Cardiac septum (tissue), 1 donor: ENCODE measurements around the gene FRMD3. TPM values are rescaled to one million over a fixed set of nuclear protein-coding genes. Genes with fewer than 3 reads are reported as not detected.
A peak's percentile ranks its signal among the peaks of the same experiment; 100 is the strongest.

Source experiments
- DNase-seq: peaks from one replicate; pipeline ENCODE4 v3.0.0-alpha.2; 2020; ENCODE audit warnings: low spot score
- intact Hi-C: fragments of 100-400 bp; cut with DNase I; formaldehyde crosslinking; loops from one replicate; pipeline ENCODE4 v1.14.0; 2022
- total RNA-seq: library from RNA; stranded (reverse); fragmentation: NEBNext Ultra II Directional; extraction: Animal tissue kit (Norgen Biotek cat#: 25700); gene quantifications from one replicate; pipeline ENCODE4 v1.2.1, GENCODE V29; 2021
- donor health status: DM: no; HTN: no; CAD: no.

The FRMD3 gene
- total RNA-seq, 1 donor from 2014 or later = 123 TPM

GRCh38 chr9:83315649-83316048, 222.6 kb downstream of the FRMD3 start:
- intact Hi-C loops = no loop called here
- no peak for DNase-seq

- intact Hi-C loops = no loop called here
These were observed 224.4 kb downstream of the FRMD3 start for GRCh38 chr9:83313781-83314180.

DNA sequence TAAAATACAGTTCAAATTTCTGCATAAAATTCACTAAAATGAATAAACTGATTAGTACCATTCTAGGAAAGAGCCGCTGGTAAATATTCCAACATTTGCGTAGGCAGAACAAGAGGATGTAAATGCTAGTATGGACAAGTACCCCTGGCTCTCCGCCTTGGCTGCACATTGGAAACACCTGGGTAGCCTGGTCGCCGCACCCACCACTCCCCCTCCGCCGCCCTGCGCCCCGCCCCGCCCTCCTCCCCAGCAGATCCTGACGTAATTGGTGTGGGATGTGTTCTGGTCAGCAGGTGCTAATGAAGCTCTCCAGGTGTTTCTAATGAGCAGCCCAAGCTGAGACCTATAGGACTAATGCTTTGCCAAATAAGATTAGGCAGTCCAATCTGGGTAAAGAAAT, 225.7 kb downstream of the FRMD3 start:
- no peak for DNase-seq
- intact Hi-C loops = no loop called here

More at GRCh38 chr9:83313781-83314180, 224.4 kb downstream of the FRMD3 start:
- no peak for DNase-seq

DNA sequence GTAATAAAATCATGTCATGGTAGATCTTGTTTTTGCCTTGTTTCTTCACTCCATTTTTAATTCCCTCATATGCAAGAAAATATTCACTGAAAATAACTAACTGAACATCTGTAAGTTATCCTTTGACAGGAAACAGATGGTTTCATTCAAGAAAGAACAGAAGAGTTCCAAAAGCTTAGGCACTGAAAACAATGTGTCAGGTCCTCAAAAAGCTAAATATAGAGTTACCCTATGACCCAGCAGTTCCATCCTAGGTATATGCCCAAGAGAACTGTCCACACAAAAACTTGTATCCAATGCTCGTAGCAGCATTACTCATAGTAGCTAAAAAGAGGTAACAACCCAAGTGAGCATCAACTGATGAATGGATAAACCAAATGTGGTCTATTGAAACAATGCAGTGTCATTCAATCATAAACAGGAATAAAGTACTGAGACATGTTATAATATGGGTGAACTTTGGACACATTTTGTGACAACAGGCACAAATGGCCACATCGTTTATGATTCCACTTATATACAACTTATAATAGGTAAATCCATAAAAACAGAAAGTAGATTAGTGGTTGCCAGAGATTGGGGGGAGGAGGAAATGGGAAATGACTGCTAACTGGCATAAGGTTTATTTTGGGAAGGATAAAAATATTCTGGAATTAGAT, 231.0 kb downstream of the FRMD3 start:
- intact Hi-C loops = no loop called here
- no peak for DNase-seq

GRCh38 chr9:83304686-83305085, 233.5 kb downstream of the FRMD3 start:
- intact Hi-C loops = no loop called here
- DNase-seq = peak; percentile 89

- no peak for DNase-seq
- intact Hi-C loops = no loop called here
These were observed 238.6 kb downstream of the FRMD3 start for GRCh38 chr9:83299571-83299970.

- intact Hi-C loops = no loop called here
- no peak for DNase-seq
These were observed 239.1 kb downstream of the FRMD3 start for GRCh38 chr9:83299094-83299493.

DNA sequence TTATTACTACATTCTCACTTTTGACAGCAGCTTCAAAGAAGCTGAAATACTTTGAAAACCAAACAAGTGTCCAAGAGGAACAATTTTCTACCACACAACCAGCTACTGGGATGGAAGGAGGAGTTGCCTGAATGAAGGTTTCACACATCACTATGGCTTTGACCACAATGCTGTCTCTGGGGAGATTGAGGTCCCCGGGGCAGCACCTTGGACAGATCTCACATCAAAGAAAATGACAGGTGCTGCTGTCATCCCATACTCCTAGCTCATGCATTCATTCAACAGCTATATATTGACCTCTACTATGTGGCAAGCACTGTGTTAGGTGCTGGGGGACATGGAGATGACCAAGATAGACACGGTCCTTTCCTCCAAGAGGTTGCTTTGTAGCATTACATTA, 242.1 kb downstream of the FRMD3 start:
- no peak for DNase-seq
- intact Hi-C loops = no loop called here

DNA sequence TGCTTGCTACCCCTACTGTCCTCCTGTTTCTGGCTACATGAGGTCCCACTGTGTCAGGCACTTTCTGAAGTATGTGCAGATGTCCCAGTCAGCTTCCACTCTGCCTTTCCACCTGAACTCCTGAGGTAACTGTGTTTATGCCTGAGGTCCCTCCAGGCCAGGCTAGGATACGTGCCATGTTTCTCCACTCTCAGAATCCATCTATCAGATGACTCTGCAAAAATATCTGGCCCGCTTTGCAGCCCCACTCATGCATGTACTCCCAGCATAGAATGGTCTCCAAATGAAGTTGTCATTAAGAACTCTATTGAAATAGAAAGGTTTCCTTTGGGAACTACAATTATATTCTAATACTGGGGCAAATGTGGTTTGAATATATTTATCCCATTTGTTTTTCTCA, 243.4 kb downstream of the FRMD3 start:
- DNase-seq = no peak
- intact Hi-C loops = no loop called here

DNA sequence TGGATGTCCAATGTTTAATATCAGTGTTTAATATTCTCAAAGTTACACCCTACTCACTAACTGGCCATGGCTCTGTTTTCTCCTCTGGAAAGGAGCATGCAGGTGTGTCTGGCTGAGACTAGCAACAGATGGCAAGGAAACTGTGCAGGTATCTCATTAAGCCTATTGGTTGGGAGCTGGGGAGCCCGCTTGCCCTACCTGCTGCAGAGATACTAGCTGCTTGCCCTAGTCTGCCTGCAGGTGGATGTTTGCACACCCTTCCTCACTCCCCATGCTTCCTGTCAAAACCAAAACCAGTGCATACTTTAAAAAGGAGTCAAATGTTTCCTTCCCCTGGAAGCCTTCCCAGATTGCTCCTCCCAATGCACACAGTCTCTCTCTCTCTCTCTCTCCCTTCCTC, 247.0 kb downstream of the FRMD3 start:
- intact Hi-C loops = no loop called here
- no peak for DNase-seq

- intact Hi-C loops = no loop called here
- DNase-seq = no peak
These were observed 247.5 kb downstream of the FRMD3 start for GRCh38 chr9:83290692-83291091.

GRCh38 chr9:83287021-83287420, 251.2 kb downstream of the FRMD3 start:
- intact Hi-C loops = no loop called here
- no peak for DNase-seq

DNA sequence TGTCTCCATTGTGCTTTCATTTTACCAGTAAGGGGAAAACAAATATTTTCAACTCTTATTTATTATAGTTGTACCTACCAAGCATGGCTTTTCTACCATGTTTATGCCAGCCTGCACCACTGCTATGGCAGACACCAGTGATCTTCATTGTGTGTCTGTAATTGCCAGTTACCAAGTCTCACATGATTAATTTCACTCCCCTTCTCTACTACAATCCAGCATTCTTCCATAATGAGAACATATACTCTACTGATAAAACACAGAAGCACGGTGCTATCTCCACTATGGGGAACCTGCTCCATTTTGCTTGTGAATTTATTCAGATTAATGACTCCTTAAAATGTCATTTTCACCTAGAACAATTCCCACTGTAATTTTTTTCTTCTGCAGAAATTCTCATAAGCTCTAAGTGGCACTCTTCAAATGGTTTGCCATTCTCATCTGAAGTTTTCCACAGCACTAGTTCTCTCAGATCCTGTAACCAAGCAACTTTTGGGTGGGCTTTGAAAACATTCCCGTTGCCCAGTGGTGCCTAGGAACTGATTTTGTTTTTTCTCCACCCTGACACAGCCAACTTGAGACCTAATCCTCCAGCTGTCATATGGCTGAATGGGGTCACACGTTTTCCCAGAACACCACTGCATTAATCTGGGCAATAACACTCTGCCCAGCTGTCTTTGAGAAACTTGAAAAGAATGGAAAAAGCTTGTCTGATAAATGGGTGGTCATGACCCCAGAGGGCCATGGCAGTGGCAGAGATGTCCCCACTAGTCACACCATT, 252.6 kb downstream of the FRMD3 start:
- DNase-seq = no peak
- intact Hi-C loops = no loop called here

- intact Hi-C loops = no loop called here
- no peak for DNase-seq
These were observed 253.5 kb downstream of the FRMD3 start for GRCh38 chr9:83284746-83285145.

DNA sequence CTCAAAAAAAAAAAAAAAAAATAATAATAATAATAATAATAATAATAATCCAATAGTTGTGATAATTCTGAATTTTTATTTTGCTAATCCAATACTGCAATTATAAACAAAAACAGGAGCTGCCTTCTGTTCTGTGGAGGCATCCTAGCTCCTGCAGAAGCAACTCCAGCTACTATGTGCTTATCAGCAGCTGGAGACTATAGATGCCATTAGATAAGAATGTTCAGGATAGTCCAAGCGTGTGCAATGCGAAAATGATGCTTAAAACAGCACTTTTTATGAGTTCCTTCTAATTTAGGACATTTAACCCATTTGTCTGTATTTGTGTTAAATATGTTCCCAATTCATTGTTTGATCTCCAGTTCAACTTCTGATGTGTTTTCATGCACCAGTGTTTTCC, 254.7 kb downstream of the FRMD3 start:
- DNase-seq = no peak
- intact Hi-C loops = no loop called here

DNA sequence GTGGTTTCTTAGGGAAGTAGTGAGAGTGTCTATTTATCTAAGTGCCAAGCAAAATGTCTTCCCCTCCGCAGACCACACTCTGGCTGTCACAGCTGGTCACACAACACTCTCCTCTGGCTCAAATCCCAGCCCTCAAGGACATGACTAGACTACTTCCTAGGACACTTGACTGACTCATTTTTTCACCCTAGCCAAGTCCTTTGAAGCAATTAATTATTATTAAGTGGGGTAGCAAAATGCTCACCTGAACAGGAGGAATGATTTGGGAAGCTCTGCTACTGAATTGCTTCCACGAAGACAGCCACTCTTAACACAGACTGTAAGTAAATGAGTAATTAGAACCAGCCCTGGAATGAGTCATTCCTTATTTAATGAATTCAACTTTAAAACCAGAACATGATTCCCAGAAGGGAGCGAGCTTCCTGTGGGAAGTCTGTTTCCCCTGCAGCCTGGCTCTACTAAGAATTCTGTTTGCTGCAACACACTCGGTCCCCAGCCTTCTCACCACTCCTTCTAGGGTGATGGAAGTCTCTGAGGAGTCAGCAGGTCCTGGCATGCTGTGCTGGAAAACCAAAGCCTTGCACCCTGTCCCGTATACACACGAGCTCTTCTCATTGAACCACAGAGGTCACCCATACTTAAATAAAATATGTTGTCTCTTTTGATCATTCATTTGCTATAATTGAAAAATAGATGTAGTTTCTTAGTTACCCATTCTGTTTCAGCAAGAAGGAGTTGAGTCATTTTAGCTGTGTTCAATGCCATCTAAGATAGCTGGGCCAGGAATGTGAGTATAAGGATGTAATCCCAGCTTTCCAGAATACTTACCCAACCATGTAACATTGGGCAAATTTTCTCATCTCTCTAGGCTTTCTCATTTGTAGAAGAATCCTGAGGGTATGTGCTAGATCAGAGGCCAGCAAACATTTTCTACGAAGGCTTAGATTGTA, 256.6 kb downstream of the FRMD3 start:
- no peak for DNase-seq
- intact Hi-C loops = no loop called here

GRCh38 chr9:83280790-83281189, 257.4 kb downstream of the FRMD3 start:
- DNase-seq = no peak
- intact Hi-C loops = no loop called here

GRCh38 chr9:83280268-83280667, 257.9 kb downstream of the FRMD3 start:
- DNase-seq = no peak
- intact Hi-C loops = no loop called here

- intact Hi-C loops = no loop called here
- DNase-seq = no peak
These were observed 263.4 kb downstream of the FRMD3 start for GRCh38 chr9:83274787-83275186.

DNA sequence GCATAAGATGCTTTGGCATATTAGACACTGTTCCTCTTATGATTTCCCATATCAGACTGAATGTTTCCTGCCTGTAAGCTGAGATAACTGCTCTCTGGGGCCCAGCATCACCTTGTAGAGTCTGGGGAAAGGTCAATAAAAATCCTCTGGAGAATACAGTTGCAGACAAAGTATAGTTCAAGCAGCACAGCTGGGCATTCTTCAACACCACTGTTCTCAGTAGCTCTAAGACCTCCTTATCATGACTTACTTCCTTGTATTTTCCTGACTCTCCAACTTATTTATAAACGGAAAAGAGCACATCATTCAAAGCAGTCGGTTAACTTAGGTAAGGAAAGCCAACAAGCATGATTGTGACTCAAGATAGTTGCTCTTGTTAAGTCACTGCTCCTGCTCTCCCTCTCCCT, 266.5 kb downstream of the FRMD3 start:
- intact Hi-C loops = no loop called here

More for the DNA sequence above, 266.5 kb downstream of the FRMD3 start:
- no peak for DNase-seq
